Natural killer cell (primary cell): ENCODE data around the gene ADPRH. TPM values are rescaled to one million over a fixed set of nuclear protein-coding genes. Genes with fewer than 3 reads are reported as not detected.

Experiments used
- ATAC-seq, 3 donors: fragments of 150-1000 bp in 2 of 3; fragments of 200-7000 bp in 1 of 3; cut with Tn5 transposase; 1 replicate in 1 of 3; 2 replicates in 2 of 3; pipeline ENCODE4 v1.10.0; 2021; ENCODE audit warnings: mild to moderate bottlenecking in 2 of 3, moderate library complexity in 2 of 3
- DNase-seq, 2 donors: peaks; one replicate each; pipeline versions ENCODE4 v3.0.0 to v3.0.0-alpha.2; 2013 to 2021; ENCODE audit warnings: mixed read lengths in 1 of 2
- H3K27ac ChIP-seq: one replicate; pipeline ENCODE4 v1.5.1; 2013; ENCODE audit warnings: mild to moderate bottlenecking, low read length
- H3K27me3 ChIP-seq: one replicate; pipeline ENCODE4 v1.6.1; 2013; ENCODE audit warnings: low read length; ENCODE audit not compliant: control insufficient read depth, insufficient read depth
- H3K36me3 ChIP-seq: one replicate; pipeline ENCODE4 v1.6.1; 2013; ENCODE audit warnings: low read length; ENCODE audit not compliant: control insufficient read depth, insufficient read depth
- H3K4me1 ChIP-seq: one replicate; pipeline ENCODE4 v1.6.1; 2013; ENCODE audit warnings: low read length; ENCODE audit not compliant: control insufficient read depth, insufficient read depth
- H3K4me3 ChIP-seq: one replicate; pipeline ENCODE4 v1.5.1; 2013; ENCODE audit warnings: low read length
- H3K9me3 ChIP-seq: one replicate; pipeline ENCODE4 v1.6.1; 2013; ENCODE audit warnings: low read length; ENCODE audit not compliant: control insufficient read depth, insufficient read depth
- H3K27ac Mint-ChIP-seq, 2 donors: one replicate each; pipeline ENCODE4 v1.8.0; 2022; ENCODE audit warnings: mild to moderate bottlenecking in 2 of 2, mixed read lengths in 2 of 2, moderate library complexity in 1 of 2
- H3K27me3 Mint-ChIP-seq, 2 donors: one replicate each; pipeline ENCODE4 v1.8.0; 2022; ENCODE audit warnings: low read depth in 2 of 2, mixed read lengths in 2 of 2
- H3K36me3 Mint-ChIP-seq: one replicate; pipeline ENCODE4 v1.8.0; 2022; ENCODE audit warnings: mixed read lengths
- H3K4me1 Mint-ChIP-seq, 2 donors: one replicate each; pipeline ENCODE4 v1.8.0; 2022; ENCODE audit warnings: mixed read lengths in 2 of 2
- H3K4me3 Mint-ChIP-seq: one replicate; pipeline ENCODE4 v1.8.0; 2022; ENCODE audit warnings: mild to moderate bottlenecking, moderate library complexity, mixed read lengths
- H3K9me3 Mint-ChIP-seq, 2 donors: one replicate each; pipeline ENCODE4 v1.8.0; 2022; ENCODE audit warnings: mixed read lengths in 2 of 2
- CTCF ChIP-seq: fragments of 200-600 bp; IDR thresholded peaks from one replicate; pipeline ENCODE4 v1.8.0; 2022; ENCODE audit warnings: antibody characterized with exemption
- WGBS: methylation state at CpG from one replicate; pipeline ENCODE4 v1.1.7; 2013; ENCODE audit warnings: missing lambda C conversion rate; ENCODE audit not compliant: insufficient coverage; 5-methylcytosine and 5-hydroxymethylcytosine counted together
- intact Hi-C: fragments of 100-400 bp; cut with micrococcal nuclease; formaldehyde crosslinking; loops from one replicate; pipeline ENCODE4 v1.14.2; 2022
- total RNA-seq, 4 donors: library from RNA; stranded (reverse); fragments of 120-200 nt in 1 of 4; gene quantifications; one replicate each; pipeline versions ENCODE4 v1.2.3 to v1.2.4, GENCODE V29; 2013 to 2022

ADPRH gene
- total RNA-seq, 3 donors from 2014 or later (not counting 1 experiment from before 2014, with no cell fraction given): 3.8 to 6.2 (median 4.5) TPM

DNA sequence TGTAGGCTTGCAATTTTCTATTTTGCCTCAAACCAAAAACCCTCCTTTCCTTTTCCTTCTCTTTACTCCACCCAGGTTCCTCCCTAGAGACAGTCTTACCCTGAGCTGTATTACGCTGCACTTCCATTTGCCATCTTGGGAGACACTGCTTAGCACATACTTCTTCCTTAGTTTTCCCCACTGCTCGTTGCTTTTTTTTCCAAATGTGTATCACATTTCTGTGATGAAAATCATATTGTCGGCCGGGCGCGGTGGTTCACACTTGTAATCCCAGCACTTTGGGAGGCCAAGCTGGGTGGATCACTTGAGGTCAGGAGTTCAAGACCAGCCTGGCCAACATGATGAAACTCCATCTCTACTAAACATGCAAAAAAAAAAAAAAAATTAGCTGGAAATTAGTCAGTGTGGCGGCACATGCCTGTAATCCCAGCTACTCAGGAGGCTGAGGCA lies 51.6 kb downstream of the ADPRH start:
- no peak for TF ChIP-seq CTCF
- peaks cover 0 to 3% of the 10 kb centered on the region in 2 donors for H3K27me3 Mint-ChIP-seq
- Histone ChIP-seq H3K4me3 (no peak overlapping the region), H3K27me3 (no peaks in the 10 kb centered on the region), H3K27ac (no peak overlapping the region), H3K4me1 (peaks cover 21% of the 10 kb centered on the region), H3K36me3 (no peaks in the 10 kb centered on the region), H3K9me3 (no peaks in the 10 kb centered on the region)
- no peak for DNase-seq
- peak overlapping the region in 1 of 2 donors; percentile 13 for H3K27ac Mint-ChIP-seq
- intact Hi-C loops: no loop called here
- H3K36me3 Mint-ChIP-seq: no peaks in the 10 kb centered on the region
- no peak overlapping the region for H3K4me3 Mint-ChIP-seq
- ATAC-seq: no peak
- WGBS: 90% methylated on average over 7 of the region's 7 CpGs
- H3K9me3 Mint-ChIP-seq: no peaks in the 10 kb centered on the region
- H3K4me1 Mint-ChIP-seq: peaks cover 0 to 21% of the 10 kb centered on the region in 2 donors

- intact Hi-C loops: no loop called here
- WGBS: 92% methylated on average over 3 of the region's 3 CpGs
- no peak for DNase-seq
- Mint-ChIP-seq H3K9me3 (no peaks in the 10 kb centered on the region), H3K27ac (no peak overlapping the region), H3K4me1 (peaks cover 0 to 16% of the 10 kb centered on the region in 2 donors), H3K27me3 (peaks cover 0 to 3% of the 10 kb centered on the region in 2 donors), H3K36me3 (no peaks in the 10 kb centered on the region), H3K4me3 (no peak overlapping the region)
- no peaks in the 10 kb centered on the region for H3K27me3 ChIP-seq
- no peak overlapping the region for H3K4me3 ChIP-seq
- H3K36me3 ChIP-seq: no peaks in the 10 kb centered on the region
- no peak for TF ChIP-seq CTCF
- ATAC-seq: no peak
- no peaks in the 10 kb centered on the region for H3K9me3 ChIP-seq
- no peak overlapping the region for H3K27ac ChIP-seq
- peaks cover 19% of the 10 kb centered on the region for H3K4me1 ChIP-seq
Measured at GRCh38 chr3:119631516-119631915, 52.2 kb downstream of the ADPRH start.

DNA sequence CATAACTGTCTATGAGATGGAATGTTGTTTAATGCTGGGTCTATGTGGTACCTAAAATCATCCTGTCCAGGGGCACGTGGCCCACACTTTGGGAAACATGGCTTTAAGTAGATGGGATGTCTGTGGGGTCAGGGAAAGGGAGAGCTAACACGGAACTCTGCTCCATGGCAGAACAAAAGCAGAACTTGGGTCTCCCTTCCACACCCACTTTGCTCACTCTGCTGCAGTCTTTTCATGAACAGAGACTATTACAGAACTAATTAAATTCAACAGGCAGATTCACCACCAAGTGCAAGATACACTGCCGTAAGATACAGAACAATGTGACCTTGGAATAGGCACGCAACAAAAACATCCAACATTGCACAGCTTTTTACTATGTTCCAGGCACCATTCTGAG lies 52.9 kb downstream of the ADPRH start:
- ATAC-seq: no peak
- Mint-ChIP-seq H3K9me3 (no peaks in the 10 kb centered on the region), H3K27ac (no peak overlapping the region), H3K4me3 (no peak overlapping the region), H3K4me1 (peaks cover 0 to 12% of the 10 kb centered on the region in 2 donors), H3K27me3 (peaks cover 0 to 3% of the 10 kb centered on the region in 2 donors), H3K36me3 (no peaks in the 10 kb centered on the region)
- Histone ChIP-seq H3K4me1 (peaks cover 14% of the 10 kb centered on the region), H3K36me3 (no peaks in the 10 kb centered on the region), H3K27ac (no peak overlapping the region), H3K27me3 (no peaks in the 10 kb centered on the region), H3K9me3 (no peaks in the 10 kb centered on the region), H3K4me3 (no peak overlapping the region)
- intact Hi-C loops: no loop called here
- DNase-seq: no peak
- 81% methylated on average over 4 of the region's 4 CpGs for WGBS
- TF ChIP-seq CTCF: no peak

- no peak overlapping the region for H3K4me3 ChIP-seq
- H3K27me3 Mint-ChIP-seq: peaks cover 0 to 3% of the 10 kb centered on the region in 2 donors
- no peaks in the 10 kb centered on the region for H3K9me3 ChIP-seq
- H3K9me3 Mint-ChIP-seq: no peaks in the 10 kb centered on the region
- H3K36me3 Mint-ChIP-seq: no peaks in the 10 kb centered on the region
- intact Hi-C loops: no loop called here
- WGBS: 81% methylated on average over 4 of the region's 4 CpGs
- H3K27me3 ChIP-seq: no peaks in the 10 kb centered on the region
- no peak for TF ChIP-seq CTCF
- peaks cover 2 to 9% of the 10 kb centered on the region in 2 donors for H3K4me1 Mint-ChIP-seq
- H3K4me3 Mint-ChIP-seq: no peak overlapping the region
- peaks cover 11% of the 10 kb centered on the region for H3K4me1 ChIP-seq
- no peak for ATAC-seq
- no peak for DNase-seq
- no peaks in the 10 kb centered on the region for H3K36me3 ChIP-seq
- no peak overlapping the region for H3K27ac ChIP-seq
- no peak overlapping the region for H3K27ac Mint-ChIP-seq
Measured at GRCh38 chr3:119632829-119633228, 53.5 kb downstream of the ADPRH start.
